ENCODE results near the gene DAPK1. TPM values are rescaled to one million over a fixed set of nuclear protein-coding genes. Genes with fewer than 3 reads are reported as not detected.

Gene DAPK1
- total and polyA plus RNA-seq, 8 donors = 9.0 to 88.7 (median 50.7) TPM

- WGBS, 5 donors = 87 to 98% (median 91%) methylated on average over 1 of the region's 1 CpG
- TF ChIP-seq POLR2A (IDR thresholded peaks at IDR 0.05) = no peak
- TF ChIP-seq CTCF (IDR thresholded peaks at IDR 0.05) = no peak
- TF ChIP-seq POLR2AphosphoS5 (IDR thresholded peaks at IDR 0.05) = no peak
- TF ChIP-seq EP300 (IDR thresholded peaks at IDR 0.05) = no peak
- intact Hi-C loops (cut with DNase I; ENCODE audit: low total_unique reads) = no loop called here
- no peak overlapping the region for H3K4me3 ChIP-seq
- no peak overlapping the region for H3K27ac ChIP-seq
- H3K36me3 ChIP-seq = peaks cover 10 to 64% (median 43%) of the 10 kb centered on the region in 4 donors
- H3K9me3 ChIP-seq = no peaks in the 10 kb centered on the region
- H3K4me1 ChIP-seq = peaks cover 17 to 44% (median 31%) of the 10 kb centered on the region in 4 donors
- no peak for DNase-seq
- no peaks in the 10 kb centered on the region for H3K27me3 ChIP-seq
Observed at GRCh38 chr9:87644659-87645058, 147.0 kb downstream of the DAPK1 start.

- TF ChIP-seq POLR2AphosphoS5 (IDR thresholded peaks at IDR 0.05) (no peak), CTCF (IDR thresholded peaks at IDR 0.05) (no peak), EP300 (IDR thresholded peaks at IDR 0.05) (no peak), POLR2A (IDR thresholded peaks at IDR 0.05) (no peak)
- intact Hi-C loops (cut with DNase I; ENCODE audit: low total_unique reads) = no loop called here
- Histone ChIP-seq H3K4me3 (no peak overlapping the region), H3K27me3 (no peaks in the 10 kb centered on the region), H3K27ac (no peak overlapping the region), H3K4me1 (peaks cover 0 to 33% (median 15%) of the 10 kb centered on the region in 4 donors), H3K9me3 (no peaks in the 10 kb centered on the region), H3K36me3 (peaks cover 18 to 71% (median 60%) of the 10 kb centered on the region in 4 donors)
- 75 to 88% (median 85%) methylated on average over 3 of the region's 3 CpGs for WGBS, 5 donors
- no peak for DNase-seq
Observed at GRCh38 chr9:87646546-87646945, 148.9 kb downstream of the DAPK1 start.

GRCh38 chr9:87647114-87647513 lies 149.4 kb downstream of the DAPK1 start:
- intact Hi-C loops (cut with DNase I; ENCODE audit: low total_unique reads) = no loop called here
- Histone ChIP-seq H3K27me3 (no peaks in the 10 kb centered on the region), H3K36me3 (peaks cover 18 to 73% (median 62%) of the 10 kb centered on the region in 4 donors), H3K4me1 (peaks cover 0 to 32% (median 12%) of the 10 kb centered on the region in 4 donors), H3K27ac (no peak overlapping the region), H3K9me3 (no peaks in the 10 kb centered on the region), H3K4me3 (no peak overlapping the region)
- no peak for DNase-seq
- TF ChIP-seq EP300 (IDR thresholded peaks at IDR 0.05) = no peak
- no peak for TF ChIP-seq POLR2AphosphoS5 (IDR thresholded peaks at IDR 0.05)
- no peak for TF ChIP-seq POLR2A (IDR thresholded peaks at IDR 0.05)
- TF ChIP-seq CTCF (IDR thresholded peaks at IDR 0.05) = no peak
- 91 to 96% (median 93%) methylated on average over 8 of the region's 8 CpGs for WGBS, 5 donors

- no peaks in the 10 kb centered on the region for H3K27me3 ChIP-seq
- H3K4me1 ChIP-seq = peaks cover 0 to 20% (median 4%) of the 10 kb centered on the region in 4 donors
- 92 to 97% (median 95%) methylated on average over 7 of the region's 7 CpGs for WGBS, 5 donors
- H3K4me3 ChIP-seq = no peak overlapping the region
- no peak overlapping the region for H3K27ac ChIP-seq
- intact Hi-C loops (cut with DNase I; ENCODE audit: low total_unique reads) = no loop called here
- no peaks in the 10 kb centered on the region for H3K9me3 ChIP-seq
- TF ChIP-seq POLR2A (IDR thresholded peaks at IDR 0.05) (no peak), POLR2AphosphoS5 (IDR thresholded peaks at IDR 0.05) (no peak), EP300 (IDR thresholded peaks at IDR 0.05) (no peak), CTCF (IDR thresholded peaks at IDR 0.05) (no peak)
- H3K36me3 ChIP-seq = peaks cover 18 to 73% (median 64%) of the 10 kb centered on the region in 4 donors
- DNase-seq = no peak
Observed at GRCh38 chr9:87648606-87649005, 150.9 kb downstream of the DAPK1 start.

Measured in stomach (tissue), 9 donors.